Measurements from ENCODE around the gene TPST2.

Gene TPST2

GRCh38 chr22:26610996-26611395 is 21.1 kb upstream of the TPST2 start:
- DNase-seq (ENCODE audit: low read depth in 2 of 2) = no peak

DNA sequence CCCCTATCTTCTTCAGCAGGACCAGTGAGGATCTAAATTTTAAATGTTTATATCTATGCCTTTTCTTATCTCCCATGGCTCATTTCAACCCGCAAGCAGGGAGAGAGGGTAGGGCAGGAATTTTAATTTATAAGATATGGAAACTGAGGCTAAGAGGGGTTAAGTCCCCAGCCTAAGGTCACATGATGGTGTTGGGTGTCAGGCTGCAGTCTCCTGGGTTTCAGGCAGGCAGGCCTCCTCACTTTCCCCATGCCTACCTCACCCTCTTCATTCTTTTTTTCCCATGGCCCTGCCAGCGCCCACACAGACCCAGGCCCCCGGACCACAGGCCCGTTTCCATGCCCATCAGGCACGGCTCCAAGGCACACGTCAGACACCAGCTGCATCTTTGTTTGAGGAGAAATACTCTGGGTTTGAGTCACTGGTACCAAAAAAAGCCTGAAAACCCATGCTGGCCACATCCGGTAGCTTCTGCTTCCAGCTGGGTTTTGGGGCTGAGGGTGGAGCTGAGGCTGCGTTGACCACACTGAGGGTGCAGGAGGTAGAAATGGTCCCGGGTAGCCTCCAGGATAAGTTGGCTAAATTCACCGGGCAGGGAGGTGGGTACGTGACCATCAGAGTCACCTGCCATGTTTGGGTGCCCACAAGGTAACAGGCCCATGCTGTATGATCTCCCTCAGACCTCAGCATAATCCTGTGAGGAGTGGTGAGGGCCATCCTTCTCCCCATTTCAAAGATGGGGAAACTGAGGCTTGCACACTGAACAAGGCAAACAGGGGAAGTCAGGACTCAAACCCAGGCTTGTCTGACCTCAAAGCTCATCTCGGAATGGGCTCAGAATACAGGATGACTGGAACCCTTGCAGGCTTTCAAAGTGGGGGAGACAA is 20.4 kb upstream of the TPST2 start:
- DNase-seq (ENCODE audit: low read depth in 2 of 2) = no peak

GRCh38 chr22:26609287-26609686 is 19.4 kb upstream of the TPST2 start:
- DNase-seq (ENCODE audit: low read depth in 2 of 2) = no peak

- DNase-seq (ENCODE audit: low read depth in 2 of 2) = no peak
Observed at GRCh38 chr22:26608129-26608528, 18.2 kb upstream of the TPST2 start.

GRCh38 chr22:26606611-26607010 is 16.7 kb upstream of the TPST2 start:
- no peak for DNase-seq (ENCODE audit: low read depth in 2 of 2)

DNA sequence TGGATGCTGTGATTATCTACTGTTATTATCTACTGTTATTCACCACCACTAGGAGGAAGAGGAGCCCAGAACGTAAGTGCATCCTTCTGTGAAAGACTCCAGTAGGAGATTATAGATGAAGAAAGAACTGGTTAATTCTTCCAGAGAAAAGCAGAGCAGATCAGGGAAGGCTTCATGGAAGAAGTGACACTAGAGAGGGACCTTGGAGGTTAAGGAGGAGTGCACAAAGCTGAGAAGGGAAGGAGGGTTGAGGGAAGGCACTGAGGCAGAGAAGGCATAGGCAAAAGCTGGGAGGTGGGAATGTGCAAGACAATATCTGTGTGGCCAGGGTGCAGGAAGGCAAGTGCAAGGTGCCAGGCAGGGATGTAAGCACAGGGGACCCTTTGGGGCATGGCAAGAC is 14.4 kb upstream of the TPST2 start:
- no peak for DNase-seq (ENCODE audit: low read depth in 2 of 2)

GRCh38 chr22:26602127-26602526 is 12.2 kb upstream of the TPST2 start:
- DNase-seq (ENCODE audit: low read depth in 2 of 2) = no peak

- no peak for DNase-seq (ENCODE audit: low read depth in 2 of 2)
Observed at GRCh38 chr22:26601726-26602125, 11.8 kb upstream of the TPST2 start.

GRCh38 chr22:26599505-26599904 is 9.6 kb upstream of the TPST2 start:
- DNase-seq (ENCODE audit: low read depth in 2 of 2) = no peak

DNA sequence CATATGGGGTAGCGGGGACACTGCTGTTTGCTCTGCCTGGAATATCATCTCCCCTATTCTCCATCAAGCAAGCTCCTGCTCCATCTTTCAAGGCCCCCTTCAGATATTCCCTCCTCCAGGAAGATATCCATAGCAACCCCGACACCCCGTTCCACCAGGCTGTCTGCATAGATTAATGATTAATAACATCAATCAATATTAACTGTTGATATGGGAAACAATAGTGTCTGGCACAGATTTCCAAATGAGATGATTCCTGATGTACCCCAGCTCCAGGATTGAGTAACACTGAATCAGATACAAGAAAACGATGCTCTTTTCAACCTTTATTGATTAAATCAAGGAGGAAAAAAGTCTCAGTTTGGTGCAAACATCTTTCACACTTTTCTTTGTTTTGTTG is 7.5 kb upstream of the TPST2 start:
- no peak for DNase-seq (ENCODE audit: low read depth in 2 of 2)

DNA sequence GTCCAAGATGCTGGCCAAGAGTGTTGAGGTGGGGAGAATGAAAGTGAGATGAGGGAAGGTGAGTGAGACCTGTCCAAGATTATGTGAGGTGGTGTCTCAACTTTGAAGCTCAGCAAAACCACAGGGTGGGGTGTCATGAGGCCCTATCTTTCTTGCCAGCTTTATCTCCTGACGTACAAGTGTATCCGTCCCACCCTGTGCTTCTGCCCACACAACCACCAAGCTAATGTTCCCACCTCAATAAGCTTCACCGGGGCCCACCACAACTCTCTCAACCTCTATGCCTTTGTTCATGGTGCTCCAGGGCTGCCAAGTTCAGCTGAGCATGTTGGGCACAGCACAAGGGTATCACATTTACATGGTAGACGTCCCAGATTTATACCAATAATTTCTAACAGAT is 7.1 kb upstream of the TPST2 start:
- no peak for DNase-seq (ENCODE audit: low read depth in 2 of 2)

DNA sequence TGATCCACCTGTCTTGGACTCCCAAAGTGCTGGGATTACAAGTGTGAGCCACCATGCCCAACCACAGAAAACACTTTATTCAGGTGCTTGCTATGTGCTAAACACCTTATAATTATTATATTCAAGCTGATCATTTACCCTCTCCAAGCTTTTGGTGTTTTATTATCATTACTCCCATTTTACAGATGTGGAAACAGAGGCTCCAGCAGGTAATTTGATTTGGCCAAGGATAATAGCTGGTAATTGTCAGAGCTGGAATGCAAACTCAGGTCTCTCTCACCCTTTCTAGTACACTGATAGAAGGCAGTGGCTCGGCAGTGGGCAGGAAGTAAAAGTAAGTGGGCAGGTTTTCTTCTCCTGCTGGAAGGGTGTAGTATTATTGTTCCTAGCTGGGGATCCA is 3.8 kb upstream of the TPST2 start:
- no peak for DNase-seq (ENCODE audit: low read depth in 2 of 2)

- DNase-seq (ENCODE audit: low read depth in 2 of 2) = no peak
Observed at GRCh38 chr22:26592421-26592891, 2.5 kb upstream of the TPST2 start.

GRCh38 chr22:26589367-26589844 is 526 bp downstream of the TPST2 start:
- DNase-seq (ENCODE audit: low read depth in 2 of 2) = no peak

GRCh38 chr22:26588729-26589366 is 1.1 kb downstream of the TPST2 start:
- DNase-seq (ENCODE audit: low read depth in 2 of 2) = no peak

DNA sequence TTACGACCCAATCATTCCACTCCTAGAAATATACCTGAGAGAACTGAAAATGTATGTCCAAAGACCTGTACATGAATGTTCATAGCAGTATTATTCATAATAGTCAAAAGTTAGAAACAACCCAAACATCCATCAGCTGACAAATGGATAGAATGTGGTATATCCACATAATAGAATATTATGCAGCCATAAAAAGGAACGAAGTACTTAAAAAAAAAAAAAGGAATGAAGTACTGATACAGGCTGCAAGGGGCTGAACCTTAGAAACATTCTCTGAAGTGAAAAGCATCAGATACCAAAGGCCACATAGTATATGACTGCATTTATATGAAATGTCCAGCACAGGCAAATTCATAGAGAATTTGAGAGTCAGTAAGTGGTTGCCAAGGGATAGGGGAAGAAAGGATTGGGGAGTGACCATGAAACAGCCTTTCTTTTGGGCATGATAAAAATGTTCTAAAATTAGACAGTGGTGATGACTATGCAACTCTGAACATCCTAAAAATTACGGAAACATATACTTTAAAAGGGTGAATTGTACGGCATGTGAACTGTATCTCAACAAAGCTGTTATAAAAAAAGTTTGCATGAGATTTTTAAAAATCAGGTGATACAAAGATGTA is 1.8 kb downstream of the TPST2 start:
- DNase-seq (ENCODE audit: low read depth in 2 of 2) = no peak

- DNase-seq (ENCODE audit: low read depth in 2 of 2) = no peak
Observed at GRCh38 chr22:26586556-26587325, 3.2 kb downstream of the TPST2 start.

GRCh38 chr22:26585104-26585790 is 4.7 kb downstream of the TPST2 start:
- no peak for DNase-seq (ENCODE audit: low read depth in 2 of 2)

DNA sequence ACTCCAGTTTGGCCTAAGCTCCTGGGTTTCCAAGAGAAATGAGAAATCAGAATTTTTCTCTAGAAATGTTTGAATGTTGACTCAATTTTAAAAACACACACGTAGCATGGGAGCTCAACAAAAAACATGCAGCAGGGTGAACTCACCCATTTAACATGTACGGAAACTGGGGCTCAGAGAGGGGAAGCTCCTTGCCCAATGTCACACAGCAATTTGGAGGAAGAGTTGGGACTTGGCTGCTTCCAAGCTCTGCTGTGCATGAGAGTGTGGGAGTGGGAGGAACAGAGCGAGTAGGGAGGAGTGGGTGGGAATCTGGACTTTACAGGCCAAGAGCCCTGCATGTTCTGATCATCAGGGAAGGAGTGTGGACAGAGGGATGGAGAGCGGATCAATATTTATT is 5.9 kb downstream of the TPST2 start:
- DNase-seq (ENCODE audit: low read depth in 2 of 2) = no peak

DNA sequence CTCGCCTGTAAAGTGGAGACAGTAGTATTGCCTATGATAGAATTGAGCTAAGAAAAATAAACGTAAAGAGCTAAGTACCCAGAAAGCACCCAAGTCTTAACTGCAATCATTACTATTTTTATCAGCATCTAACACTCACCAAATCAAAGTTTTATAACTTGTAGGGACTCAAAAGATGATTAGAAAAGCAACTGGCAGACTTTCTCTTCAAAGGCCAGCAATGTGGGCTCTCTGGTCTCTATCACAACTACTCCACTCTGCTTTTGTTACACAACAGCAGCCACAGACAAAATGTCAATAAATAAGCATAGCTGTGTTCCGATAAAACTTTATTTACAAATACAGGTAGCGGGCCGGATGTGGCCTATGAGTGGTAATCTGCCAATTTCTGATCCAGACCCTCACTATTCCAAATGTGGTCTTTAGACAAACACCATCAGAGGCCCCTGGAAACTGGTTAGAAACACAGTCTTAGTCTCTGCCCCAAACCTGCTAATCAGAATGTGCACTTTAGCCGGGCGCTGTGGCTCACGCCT is 8.2 kb downstream of the TPST2 start:
- no peak for DNase-seq (ENCODE audit: low read depth in 2 of 2)

DNA sequence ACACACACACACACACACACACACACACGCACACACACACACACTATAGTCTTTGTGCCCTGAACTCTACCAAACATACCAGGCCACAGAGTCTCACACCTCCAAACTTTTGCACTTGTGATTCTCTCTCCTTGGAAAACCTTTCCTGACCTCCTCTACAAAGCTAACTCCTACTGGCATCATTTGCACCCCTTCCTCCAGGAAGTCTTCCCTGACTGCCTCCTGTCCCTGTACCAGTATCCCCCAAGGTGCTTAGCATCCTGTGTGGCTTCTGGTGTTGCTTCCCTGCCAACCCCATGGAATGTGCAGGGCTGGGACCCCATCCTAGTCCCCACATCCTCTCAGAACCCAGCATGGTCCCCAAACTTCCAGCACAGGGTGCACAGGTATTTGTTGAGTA is 8.9 kb downstream of the TPST2 start:
- no peak for DNase-seq (ENCODE audit: low read depth in 2 of 2)

Data from stimulated activated CD8-positive, alpha-beta memory T cell treated with anti-CD3 and anti-CD28 coated beads, Interleukin-2, amount 100 ng/mL, for 1 hour (primary cell).